Tibial artery (tissue), 4 donors: Measurements from ENCODE around the gene MED16.

Experiments used
- DNase-seq, 2 donors: peaks; one replicate each; pipeline ENCODE4 v3.0.0-alpha.2; 2019
- H3K27ac ChIP-seq, 2 donors: fragments of 200-600 bp; sonication (generic) in 1 of 2; 1 replicate in 1 of 2; 2 replicates in 1 of 2; pipeline ENCODE4 v1.5.1; 2018 to 2019; ENCODE audit warnings: mild to moderate bottlenecking in 1 of 2
- H3K27me3 ChIP-seq, 2 donors: fragments of 200-600 bp; sonication (generic) in 1 of 2; one replicate each; pipeline versions ENCODE4 v1.5.1 to v1.6.0; 2016 to 2019
- H3K36me3 ChIP-seq, 3 donors: fragments of 200-600 bp; sonication (generic) in 2 of 3; one replicate each; pipeline ENCODE4 v1.5.1; 2016 to 2019; ENCODE audit warnings: mild to moderate bottlenecking in 2 of 3
- H3K4me1 ChIP-seq, 4 donors: fragments of 200-600 bp; sonication (generic) in 2 of 4; 1 replicate in 3 of 4; 2 replicates in 1 of 4; pipeline ENCODE4 v1.5.1; 2016 to 2019
- H3K4me3 ChIP-seq, 2 donors: fragments of 200-600 bp; sonication (generic) in 1 of 2; 1 replicate in 1 of 2; 2 replicates in 1 of 2; pipeline ENCODE4 v1.5.1; 2018 to 2019; ENCODE audit warnings: mild to moderate bottlenecking in 2 of 2
- H3K9me3 ChIP-seq, 3 donors: fragments of 200-600 bp; sonication (generic) in 1 of 3; one replicate each; pipeline ENCODE4 v1.5.1; 2016 to 2019
- CTCF ChIP-seq, 2 experiments: fragments of 200-600 bp in 1 of 2; fragments of 450-650 bp in 1 of 2; IDR thresholded peaks; one replicate each; pipeline ENCODE4 v1.5.1; 2017 to 2019; ENCODE audit warnings: antibody characterized with exemption in 2 of 2, mild to moderate bottlenecking in 1 of 2, moderate library complexity in 1 of 2
- intact Hi-C: fragments of 100-400 bp; cut with DNase I; formaldehyde crosslinking; loops from one replicate; pipeline ENCODE4 v1.15.0; 2023; ENCODE audit warnings: low total_unique reads

The MED16 gene

GRCh38 chr19:827710-828321 lies 65.2 kb downstream of the MED16 start, which contains the start of gene AZU1:
Gene AZU1, plus strand, starts transcription at chr19:827837. Its CDS starts 10 bp downstream, at chr19:827847.
- no peaks in the 10 kb centered on the region for H3K36me3 ChIP-seq
- DNase-seq = no peak
- no peak within 1 kb of the TSS for H3K27ac ChIP-seq
- H3K27me3 ChIP-seq = peaks cover 0 to 82% of the 10 kb centered on the region in 2 donors
- H3K4me1 ChIP-seq = no peaks in the 10 kb centered on the region
- H3K9me3 ChIP-seq = no peaks in the 10 kb centered on the region
- intact Hi-C loops = no loop called here
- H3K4me3 ChIP-seq = no peak within 1 kb of the TSS
- TF ChIP-seq CTCF (IDR thresholded peaks at IDR 0.05) = no peak

GRCh38 chr19:827314-827709 lies 65.7 kb downstream of the MED16 start:
- TF ChIP-seq CTCF (IDR thresholded peaks at IDR 0.05) = no peak
- Histone ChIP-seq H3K27me3 (peaks cover 5 to 83% of the 10 kb centered on the region in 2 donors), H3K36me3 (no peaks in the 10 kb centered on the region), H3K9me3 (no peaks in the 10 kb centered on the region), H3K4me1 (peaks cover 0 to 3% (median 2%) of the 10 kb centered on the region in 4 donors), H3K4me3 (no peak overlapping the region), H3K27ac (no peak overlapping the region)
- intact Hi-C loops = no loop called here
- DNase-seq = no peak

GRCh38 chr19:825897-826644 lies 66.9 kb downstream of the MED16 start:
- H3K36me3 ChIP-seq = no peaks in the 10 kb centered on the region
- no peak for TF ChIP-seq CTCF (IDR thresholded peaks at IDR 0.05)
- peaks cover 16 to 85% of the 10 kb centered on the region in 2 donors for H3K27me3 ChIP-seq
- H3K4me3 ChIP-seq = no peak overlapping the region
- H3K27ac ChIP-seq = no peak overlapping the region
- intact Hi-C loops = no loop called here
- H3K9me3 ChIP-seq = no peaks in the 10 kb centered on the region
- no peak for DNase-seq
- peaks cover 0 to 15% (median 14%) of the 10 kb centered on the region in 4 donors for H3K4me1 ChIP-seq

- Histone ChIP-seq H3K9me3 (no peaks in the 10 kb centered on the region), H3K4me1 (peaks cover 0 to 15% (median 14%) of the 10 kb centered on the region in 4 donors), H3K27me3 (peaks cover 16 to 77% of the 10 kb centered on the region in 2 donors), H3K4me3 (no peak overlapping the region), H3K36me3 (no peaks in the 10 kb centered on the region), H3K27ac (no peak overlapping the region)
- DNase-seq = no peak
- intact Hi-C loops = no loop called here
- no peak for TF ChIP-seq CTCF (IDR thresholded peaks at IDR 0.05)
Observed at GRCh38 chr19:824885-825284, 68.1 kb downstream of the MED16 start.

- H3K36me3 ChIP-seq = no peaks in the 10 kb centered on the region
- H3K4me1 ChIP-seq = peaks cover 0 to 15% (median 14%) of the 10 kb centered on the region in 4 donors
- no peak for TF ChIP-seq CTCF (IDR thresholded peaks at IDR 0.05)
- no peak overlapping the region for H3K27ac ChIP-seq
- DNase-seq = no peak
- H3K4me3 ChIP-seq = no peak overlapping the region
- H3K27me3 ChIP-seq = peaks cover 16 to 68% of the 10 kb centered on the region in 2 donors
- H3K9me3 ChIP-seq = no peaks in the 10 kb centered on the region
- intact Hi-C loops = no loop called here
Observed at GRCh38 chr19:823565-824121, 69.3 kb downstream of the MED16 start.
